CD4-positive, CD25-positive, alpha-beta regulatory T cell (primary cell): ENCODE results near the gene AKAP1. TPM values are rescaled to one million over a fixed set of nuclear protein-coding genes. Genes with fewer than 3 reads are reported as not detected.

Experiments used
- ATAC-seq, 2 donors: fragments of 150-1000 bp; cut with Tn5 transposase; one replicate each; pipeline ENCODE4 v1.10.0; 2021; ENCODE audit warnings: low read depth in 2 of 2, moderate number of reproducible peaks in 2 of 2, moderate library complexity in 1 of 2
- DNase-seq, 3 donors: peaks; one replicate each; pipeline versions ENCODE4 v3.0.0 to v3.0.0-alpha.2; 2012 to 2022; ENCODE audit warnings: mixed read lengths in 1 of 3
- H3K27ac ChIP-seq: one replicate; pipeline ENCODE4 v1.7.0; 2013; ENCODE audit warnings: mild to moderate bottlenecking, low read length; ENCODE audit not compliant: insufficient read depth, poor library complexity, severe bottlenecking
- H3K27me3 ChIP-seq: one replicate; pipeline ENCODE4 v1.7.0; 2013; ENCODE audit warnings: low read length; ENCODE audit not compliant: control insufficient read depth, insufficient read depth
- H3K36me3 ChIP-seq: one replicate; pipeline ENCODE4 v1.7.0; 2013; ENCODE audit warnings: mild to moderate bottlenecking, low read length, moderate library complexity; ENCODE audit not compliant: control insufficient read depth, insufficient read depth
- H3K4me1 ChIP-seq: 2 replicates; pipeline ENCODE4 v1.7.0; 2013; ENCODE audit warnings: mild to moderate bottlenecking, low read length; ENCODE audit not compliant: insufficient read depth, control insufficient read depth, poor library complexity, severe bottlenecking
- H3K4me3 ChIP-seq: one replicate; pipeline ENCODE4 v1.7.0; 2013; ENCODE audit warnings: low read depth, mild to moderate bottlenecking, low read length, moderate library complexity
- H3K9me3 ChIP-seq, 2 experiments: 1 replicate in 1 of 2; 2 replicates in 1 of 2; pipeline ENCODE4 v1.7.0; 2013; ENCODE audit warnings: low read length in 2 of 2, mild to moderate bottlenecking in 1 of 2, moderate library complexity in 1 of 2; ENCODE audit not compliant: control insufficient read depth in 2 of 2
- H3K27ac Mint-ChIP-seq, 3 donors: one replicate each; pipeline ENCODE4 v1.8.0; 2020 to 2022; ENCODE audit warnings: mild to moderate bottlenecking in 3 of 3, mixed read lengths in 3 of 3, moderate library complexity in 2 of 3
- H3K27me3 Mint-ChIP-seq: one replicate; pipeline ENCODE4 v1.8.0; 2022; ENCODE audit warnings: mild to moderate bottlenecking, mixed read lengths
- H3K36me3 Mint-ChIP-seq: one replicate; pipeline ENCODE4 v1.8.0; 2020; ENCODE audit warnings: mixed read lengths
- H3K4me1 Mint-ChIP-seq, 4 donors: one replicate each; pipeline ENCODE4 v1.8.0; 2020 to 2022; ENCODE audit warnings: mixed read lengths in 4 of 4, mild to moderate bottlenecking in 1 of 4
- H3K4me3 Mint-ChIP-seq, 4 donors: one replicate each; pipeline ENCODE4 v1.8.0; 2020 to 2022; ENCODE audit warnings: mild to moderate bottlenecking in 4 of 4, mixed read lengths in 4 of 4, moderate library complexity in 3 of 4
- H3K9me3 Mint-ChIP-seq, 7 donors: one replicate each; pipeline ENCODE4 v1.8.0; 2020 to 2022; ENCODE audit warnings: mixed read lengths in 7 of 7, mild to moderate bottlenecking in 3 of 7, moderate library complexity in 2 of 7
- polyA plus RNA-seq, 4 donors: library from polyadenylated mRNA; unstranded; fragments of 300-500 nt; fragmentation: Illumina TruSeq; gene quantifications; one replicate each; pipeline ENCODE4 v1.2.3, GENCODE V29; 2021
- total RNA-seq: library from RNA; stranded (reverse); gene quantifications from one replicate; pipeline ENCODE4 v1.2.3, GENCODE V29; 2022

Gene AKAP1
- total and polyA plus RNA-seq, 5 donors from 2014 or later: 9.8 to 27.8 (median 16.6) TPM

GRCh38 chr17:57144567-57144966 lies 59.5 kb downstream of the AKAP1 start:
- Mint-ChIP-seq H3K4me3 (no peak overlapping the region), H3K27ac (no peak overlapping the region), H3K4me1 (no peaks in the 10 kb centered on the region), H3K27me3 (peaks cover 14% of the 10 kb centered on the region), H3K9me3 (no peaks in the 10 kb centered on the region), H3K36me3 (no peaks in the 10 kb centered on the region)
- Histone ChIP-seq H3K4me3 (no peak overlapping the region), H3K36me3 (no peaks in the 10 kb centered on the region), H3K27ac (no peak overlapping the region), H3K9me3 (no peaks in the 10 kb centered on the region), H3K4me1 (no peaks in the 10 kb centered on the region), H3K27me3 (peaks cover 3% of the 10 kb centered on the region)
- ATAC-seq (no peak), DNase-seq (no peak)

GRCh38 chr17:57145347-57145746 lies 60.3 kb downstream of the AKAP1 start:
- no peak for DNase-seq
- Mint-ChIP-seq H3K4me1 (no peaks in the 10 kb centered on the region), H3K27me3 (peaks cover 15% of the 10 kb centered on the region), H3K36me3 (no peaks in the 10 kb centered on the region), H3K27ac (no peak overlapping the region), H3K9me3 (no peaks in the 10 kb centered on the region), H3K4me3 (no peak overlapping the region)
- H3K4me1 ChIP-seq: no peaks in the 10 kb centered on the region
- no peak overlapping the region for H3K4me3 ChIP-seq
- no peak overlapping the region for H3K27ac ChIP-seq
- H3K9me3 ChIP-seq: no peaks in the 10 kb centered on the region
- H3K27me3 ChIP-seq: peaks cover 3% of the 10 kb centered on the region
- ATAC-seq: no peak
- no peaks in the 10 kb centered on the region for H3K36me3 ChIP-seq

GRCh38 chr17:57146273-57146672 lies 61.2 kb downstream of the AKAP1 start:
- H3K9me3 Mint-ChIP-seq: no peaks in the 10 kb centered on the region

GRCh38 chr17:57151798-57152197 lies 66.8 kb downstream of the AKAP1 start:
- Mint-ChIP-seq H3K36me3 (no peaks in the 10 kb centered on the region), H3K4me3 (no peak overlapping the region), H3K27me3 (peaks cover 22% of the 10 kb centered on the region), H3K27ac (peak overlapping the region in 1 of 3 donors; percentile 27), H3K4me1 (no peaks in the 10 kb centered on the region), H3K9me3 (no peaks in the 10 kb centered on the region)
- no peaks in the 10 kb centered on the region for H3K9me3 ChIP-seq
- no peaks in the 10 kb centered on the region for H3K36me3 ChIP-seq
- no peak overlapping the region for H3K27ac ChIP-seq
- H3K4me3 ChIP-seq: no peak overlapping the region
- DNase-seq: no peak
- no peaks in the 10 kb centered on the region for H3K27me3 ChIP-seq
- H3K4me1 ChIP-seq: no peaks in the 10 kb centered on the region
- no peak for ATAC-seq

More at GRCh38 chr17:57146273-57146672, 61.2 kb downstream of the AKAP1 start:
- H3K4me1 Mint-ChIP-seq: no peaks in the 10 kb centered on the region
- H3K9me3 ChIP-seq: no peaks in the 10 kb centered on the region
- H3K27me3 ChIP-seq: peaks cover 3% of the 10 kb centered on the region
- H3K36me3 ChIP-seq: no peaks in the 10 kb centered on the region
- H3K36me3 Mint-ChIP-seq: no peaks in the 10 kb centered on the region
- H3K4me3 ChIP-seq: no peak overlapping the region
- no peak overlapping the region for H3K27ac ChIP-seq
- no peak overlapping the region for H3K27ac Mint-ChIP-seq
- ATAC-seq (no peak), DNase-seq (no peak)
- H3K27me3 Mint-ChIP-seq: peaks cover 17% of the 10 kb centered on the region
- H3K4me1 ChIP-seq: no peaks in the 10 kb centered on the region
- H3K4me3 Mint-ChIP-seq: no peak overlapping the region

- Histone ChIP-seq H3K4me1 (no peaks in the 10 kb centered on the region), H3K27me3 (no peaks in the 10 kb centered on the region), H3K36me3 (no peaks in the 10 kb centered on the region), H3K9me3 (no peaks in the 10 kb centered on the region), H3K27ac (no peak overlapping the region), H3K4me3 (no peak overlapping the region)
- Mint-ChIP-seq H3K27me3 (peaks cover 22% of the 10 kb centered on the region), H3K36me3 (no peaks in the 10 kb centered on the region), H3K4me1 (no peaks in the 10 kb centered on the region), H3K4me3 (no peak overlapping the region), H3K9me3 (no peaks in the 10 kb centered on the region), H3K27ac (no peak overlapping the region)
- no peak for ATAC-seq
- DNase-seq: no peak
These were observed 68.0 kb downstream of the AKAP1 start for GRCh38 chr17:57152967-57153528.

GRCh38 chr17:57154921-57155320 lies 69.9 kb downstream of the AKAP1 start:
- H3K9me3 ChIP-seq: no peaks in the 10 kb centered on the region
- no peaks in the 10 kb centered on the region for H3K36me3 Mint-ChIP-seq
- H3K27ac Mint-ChIP-seq: no peak overlapping the region
- H3K4me1 ChIP-seq: no peaks in the 10 kb centered on the region
- ATAC-seq (no peak), DNase-seq (no peak)
- H3K4me1 Mint-ChIP-seq: no peaks in the 10 kb centered on the region
- H3K9me3 Mint-ChIP-seq: no peaks in the 10 kb centered on the region
- H3K27ac ChIP-seq: no peak overlapping the region
- no peaks in the 10 kb centered on the region for H3K27me3 ChIP-seq
- H3K36me3 ChIP-seq: no peaks in the 10 kb centered on the region
- H3K27me3 Mint-ChIP-seq: peaks cover 11% of the 10 kb centered on the region
- no peak overlapping the region for H3K4me3 Mint-ChIP-seq
- no peak overlapping the region for H3K4me3 ChIP-seq

GRCh38 chr17:57158325-57158724 lies 73.3 kb downstream of the AKAP1 start:
- no peak overlapping the region for H3K27ac Mint-ChIP-seq
- ATAC-seq (no peak), DNase-seq (no peak)
- no peak overlapping the region for H3K4me3 ChIP-seq
- no peaks in the 10 kb centered on the region for H3K9me3 ChIP-seq
- peaks cover 0 to 2% (median 0%) of the 10 kb centered on the region in 7 donors for H3K9me3 Mint-ChIP-seq
- no peak overlapping the region for H3K27ac ChIP-seq
- no peak overlapping the region for H3K4me3 Mint-ChIP-seq
- no peaks in the 10 kb centered on the region for H3K4me1 ChIP-seq
- H3K27me3 ChIP-seq: peaks cover 2% of the 10 kb centered on the region
- no peaks in the 10 kb centered on the region for H3K27me3 Mint-ChIP-seq
- H3K36me3 ChIP-seq: no peaks in the 10 kb centered on the region
- H3K36me3 Mint-ChIP-seq: no peaks in the 10 kb centered on the region
- no peaks in the 10 kb centered on the region for H3K4me1 Mint-ChIP-seq

- Mint-ChIP-seq H3K4me1 (no peaks in the 10 kb centered on the region), H3K9me3 (peaks cover 0 to 2% (median 0%) of the 10 kb centered on the region in 7 donors), H3K36me3 (no peaks in the 10 kb centered on the region), H3K27me3 (no peaks in the 10 kb centered on the region), H3K4me3 (no peak overlapping the region), H3K27ac (no peak overlapping the region)
- H3K9me3 ChIP-seq: no peaks in the 10 kb centered on the region
- ATAC-seq (no peak), DNase-seq (no peak)
- no peak overlapping the region for H3K4me3 ChIP-seq
- H3K27me3 ChIP-seq: peaks cover 2% of the 10 kb centered on the region
- H3K36me3 ChIP-seq: no peaks in the 10 kb centered on the region
- no peaks in the 10 kb centered on the region for H3K4me1 ChIP-seq
- no peak overlapping the region for H3K27ac ChIP-seq
These were observed 73.7 kb downstream of the AKAP1 start for GRCh38 chr17:57158795-57159194.
